HT-29 (cell line): ENCODE data around the gene SYNDIG1. TPM values are rescaled to one million over a fixed set of nuclear protein-coding genes. Genes with fewer than 3 reads are reported as not detected.

Experiments used
- DNase-seq: peaks from one replicate; pipeline ENCODE4 v3.0.0-alpha.2; 2015; ENCODE audit warnings: low spot score
- total RNA-seq: library from RNA; depleted of rRNA; stranded (reverse); fragments of >200 nt; shearing (Covaris generic); gene quantifications from 2 replicates; pipeline ENCODE4 v1.2.3, GENCODE V29; 2014

The SYNDIG1 gene
- total RNA-seq, 1 experiment from 2014 or later: not detected

- no peak for DNase-seq
These were observed 22.7 kb downstream of the SYNDIG1 start for GRCh38 chr20:24492031-24492607.

- no peak for DNase-seq
These were observed 23.3 kb downstream of the SYNDIG1 start for GRCh38 chr20:24492698-24493097.

- DNase-seq: no peak
These were observed 23.8 kb downstream of the SYNDIG1 start for GRCh38 chr20:24493181-24493580.

GRCh38 chr20:24493661-24494459 lies 24.4 kb downstream of the SYNDIG1 start:
- no peak for DNase-seq

- no peak for DNase-seq
These were observed 25.1 kb downstream of the SYNDIG1 start for GRCh38 chr20:24494460-24494920.

GRCh38 chr20:24495266-24495665 lies 25.8 kb downstream of the SYNDIG1 start:
- DNase-seq: no peak

GRCh38 chr20:24497851-24498250 lies 28.4 kb downstream of the SYNDIG1 start:
- DNase-seq: peak; percentile 54

GRCh38 chr20:24498641-24499040 lies 29.2 kb downstream of the SYNDIG1 start:
- no peak for DNase-seq

GRCh38 chr20:24499472-24499871 lies 30.0 kb downstream of the SYNDIG1 start:
- no peak for DNase-seq

GRCh38 chr20:24501764-24502556 lies 32.5 kb downstream of the SYNDIG1 start:
- no peak for DNase-seq

- no peak for DNase-seq
These were observed 33.2 kb downstream of the SYNDIG1 start for GRCh38 chr20:24502661-24503060.

GRCh38 chr20:24503352-24503931 lies 34.0 kb downstream of the SYNDIG1 start:
- DNase-seq: no peak

GRCh38 chr20:24504331-24505285 lies 35.2 kb downstream of the SYNDIG1 start:
- no peak for DNase-seq

GRCh38 chr20:24506146-24506545 lies 36.7 kb downstream of the SYNDIG1 start:
- no peak for DNase-seq

GRCh38 chr20:24506696-24507095 lies 37.3 kb downstream of the SYNDIG1 start:
- no peak for DNase-seq

- no peak for DNase-seq
These were observed 37.9 kb downstream of the SYNDIG1 start for GRCh38 chr20:24507182-24507853.

GRCh38 chr20:24512441-24512840 lies 43.0 kb downstream of the SYNDIG1 start:
- DNase-seq: peak; percentile 16

- no peak for DNase-seq
These were observed 49.1 kb downstream of the SYNDIG1 start for GRCh38 chr20:24518515-24518914.

GRCh38 chr20:24519476-24519875 lies 50.0 kb downstream of the SYNDIG1 start:
- DNase-seq: no peak

- no peak for DNase-seq
These were observed 51.6 kb downstream of the SYNDIG1 start for GRCh38 chr20:24521032-24521431.
